ENCODE data around the gene TASL. TPM values are rescaled to one million over a fixed set of nuclear protein-coding genes. Genes with fewer than 3 reads are reported as not detected.

Gene TASL
- total and polyA plus RNA-seq, 2 of the 8 experiments (the other 6 are each of a cell fraction or from before 2014, with no cell fraction given), result not detected

DNA sequence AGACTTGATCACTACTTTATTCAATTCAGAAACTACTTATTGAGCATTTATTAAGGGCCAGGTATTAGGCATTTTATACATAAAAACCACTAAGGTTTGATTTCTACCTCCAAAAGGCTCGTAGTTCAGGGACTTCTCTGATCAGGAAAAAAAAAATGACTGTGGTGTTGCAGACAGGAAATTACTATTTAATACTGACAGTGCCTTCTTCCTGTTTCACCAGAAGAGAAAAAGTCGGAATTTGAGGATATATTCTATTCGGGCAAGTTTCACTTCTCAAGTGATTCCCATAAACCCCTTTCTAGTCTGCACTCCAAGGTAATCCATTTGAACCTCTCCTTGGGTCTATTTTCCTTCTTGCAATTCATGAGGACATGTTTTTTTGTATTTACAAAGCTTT lies 15.3 kb upstream of the TASL start:
- DNase-seq (ENCODE audit: low read depth in 1 of 2, low spot score in 2 of 2) (no peak), FAIRE-seq (no peak)
- H3K23me2 ChIP-seq (ENCODE audit: low read depth, low read length), result no peaks in the 10 kb centered on the region
- no peaks in the 10 kb centered on the region for H3K27me3 ChIP-seq (replicated peaks in 1 of 4; ENCODE audit: control insufficient read depth in 3 of 4, extremely low read depth in 1 of 4, insufficient read depth in 3 of 4, low read length in 3 of 4)
- no peak overlapping the region for H3K18ac ChIP-seq (ENCODE audit: extremely low read depth, low read length)
- H3K4me3 ChIP-seq (ENCODE audit: extremely low read depth in 1 of 4, insufficient read depth in 2 of 4, low read depth in 3 of 4, low read length in 4 of 4), result no peak overlapping the region
- H3K27ac ChIP-seq (ENCODE audit: low read depth, low read length), result no peak overlapping the region
- no peak overlapping the region for H2BK5ac ChIP-seq (ENCODE audit: low read depth, low read length)
- no peak overlapping the region for H4K91ac ChIP-seq (replicated peaks; ENCODE audit: insufficient read length, low read length)
- no peak overlapping the region for H3K14ac ChIP-seq (ENCODE audit: insufficient read length)
- no peak overlapping the region for H2BK120ac ChIP-seq (replicated peaks; ENCODE audit: low read depth, low read length)
- POLR2A ChIA-PET (ENCODE audit: partially characterized antibody), result no interaction called here
- no peak overlapping the region for H2BK12ac ChIP-seq (ENCODE audit: low read depth, low read length)
- no peak overlapping the region for H2AFZ ChIP-seq (ENCODE audit: low read length)
- H3K9me3 ChIP-seq (ENCODE audit: insufficient read depth in 2 of 2, low read depth in 1 of 2, low read length in 1 of 2), result no peaks in the 10 kb centered on the region
- no peak overlapping the region for H2BK20ac ChIP-seq (ENCODE audit: low read length)
- H3K79me2 ChIP-seq (ENCODE audit: control insufficient read depth in 1 of 2, insufficient read depth in 2 of 2, low read length in 2 of 2), result no peaks in the 10 kb centered on the region
- H3K36me3 ChIP-seq (ENCODE audit: control insufficient read depth in 2 of 4, insufficient read depth in 4 of 4, low read length in 3 of 4), result no peaks in the 10 kb centered on the region
- no peak overlapping the region for H2AK5ac ChIP-seq (ENCODE audit: low read depth, low read length)
- no peaks in the 10 kb centered on the region for H3K79me1 ChIP-seq (ENCODE audit: low read depth, low read length)
- H4K20me1 ChIP-seq (replicated peaks in 1 of 2; ENCODE audit: control insufficient read depth in 1 of 2, insufficient read depth in 2 of 2, low read length in 2 of 2), result no peaks in the 10 kb centered on the region
- H4K8ac ChIP-seq (ENCODE audit: extremely low read depth, insufficient read depth, low read length), result no peak overlapping the region
- no peak overlapping the region for H2BK15ac ChIP-seq (ENCODE audit: low read length)
- TF ChIP-seq RNF2 (IDR thresholded peaks at IDR 0.05; ENCODE audit: borderline replicate concordance, low read depth, low read length, missing control alignments, poor library complexity, severe bottlenecking) (no peak), RXRA (IDR thresholded peaks at IDR 0.05; ENCODE audit: insufficient read depth, low read depth, low read length) (no peak), BCL11A (IDR thresholded peaks at IDR 0.05; ENCODE audit: low read depth in 2 of 2, low read length in 2 of 2) (no peak), USF2 (IDR thresholded peaks at IDR 0.05; ENCODE audit: low read length) (no peak)
- H3K4me2 ChIP-seq (ENCODE audit: insufficient read depth in 1 of 2, low read depth in 2 of 2, low read length in 2 of 2), result no peak overlapping the region
- CTCF ChIA-PET (ENCODE audit: partially characterized antibody), result no interaction called here
- no peak overlapping the region for H3K23ac ChIP-seq (ENCODE audit: insufficient read length)
- H3K4ac ChIP-seq (replicated peaks; ENCODE audit: insufficient read length, low read depth, low read length), result no peak overlapping the region
- no peak overlapping the region for H3K9ac ChIP-seq (replicated peaks in 1 of 4; ENCODE audit: extremely low read depth in 1 of 4, low read depth in 3 of 4, low read length in 3 of 4)
- H3K56ac ChIP-seq (replicated peaks; ENCODE audit: insufficient read length, low read depth, low read length), result no peak overlapping the region
- no peaks in the 10 kb centered on the region for H3K4me1 ChIP-seq (replicated peaks in 1 of 4; ENCODE audit: control insufficient read depth in 3 of 4, insufficient read depth in 4 of 4, low read length in 3 of 4)
- H4K5ac ChIP-seq (ENCODE audit: insufficient read length, low read depth, low read length), result no peak overlapping the region
- 90% methylated on average over 2 of the region's 3 CpGs; no CpG with 5 or more reads in 1 of the 2 experiments for WGBS, 2 experiments (ENCODE audit: extremely low coverage in 1 of 2, insufficient coverage in 1 of 2, insufficient read length in 1 of 2, insufficient replicate concordance in 2 of 2, low coverage in 1 of 2, low lambda C conversion rate in 2 of 2, missing lambda C conversion rate in 1 of 2)
